ENCODE data around the gene CREBBP.
"Not testable (repeated sequence)": the region's sequence is repeated elsewhere in the genome, so short reads cannot be mapped to it uniquely, and the experiment has no call there.

CREBBP gene

DNA sequence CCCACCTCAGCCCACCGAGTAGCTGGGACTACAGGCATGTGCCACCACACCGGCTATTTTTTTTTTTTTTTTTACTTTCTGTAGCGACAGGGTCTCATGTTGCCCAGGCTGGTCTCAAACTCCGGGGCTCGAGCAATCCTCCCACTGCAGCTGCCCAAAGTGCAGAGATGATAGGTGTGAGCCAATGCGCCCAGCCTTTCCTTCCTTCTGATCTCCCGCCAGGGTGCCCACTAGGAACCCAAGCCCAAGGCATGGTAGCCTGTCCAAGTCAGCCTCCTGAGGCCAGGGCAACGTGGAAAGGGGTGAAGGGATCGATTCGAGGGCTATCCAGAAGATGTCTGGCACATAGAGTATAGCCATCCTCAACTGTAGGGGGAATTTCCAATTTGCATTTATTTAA is 9.6 kb upstream of the CREBBP start:
- DNase-seq (ENCODE audit: low spot score in 2 of 2) (no peak), ATAC-seq (no peak)
- Mint-ChIP-seq H3K9me3 (peaks cover 2% of the 10 kb centered on the region), H3K27ac (no peak overlapping the region), H3K36me3 (no peaks in the 10 kb centered on the region), H3K4me1 (peaks cover 6% of the 10 kb centered on the region), H3K4me3 (no peak overlapping the region)

DNA sequence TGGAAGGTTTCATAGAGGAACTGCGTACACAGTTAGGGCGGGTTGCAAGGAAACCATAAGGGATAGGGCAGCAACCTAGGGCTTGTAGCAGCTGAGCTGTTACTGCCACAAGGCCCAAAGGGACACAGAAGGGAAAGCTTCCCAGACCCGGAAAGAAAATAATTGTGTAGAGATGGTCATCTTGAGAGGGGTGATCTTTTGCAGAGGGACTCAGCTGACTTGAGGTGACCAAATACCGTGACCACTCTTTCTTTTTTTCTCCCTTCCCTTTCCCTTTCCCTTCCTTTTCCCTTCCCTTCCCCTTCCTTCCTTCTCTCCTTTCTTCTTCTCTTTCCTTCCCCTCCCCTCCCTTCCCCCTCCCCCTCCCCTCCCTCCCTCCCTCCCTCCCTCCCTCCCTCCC is 8.5 kb upstream of the CREBBP start:
- no peak for ATAC-seq
- H3K4me1 Mint-ChIP-seq = peaks cover 6% of the 10 kb centered on the region
- no peaks in the 10 kb centered on the region for H3K36me3 Mint-ChIP-seq
- no peak overlapping the region for H3K27ac Mint-ChIP-seq
- H3K9me3 Mint-ChIP-seq = no peaks in the 10 kb centered on the region
- no peak for DNase-seq (ENCODE audit: low spot score in 2 of 2)
- H3K4me3 Mint-ChIP-seq = no peak overlapping the region

DNA sequence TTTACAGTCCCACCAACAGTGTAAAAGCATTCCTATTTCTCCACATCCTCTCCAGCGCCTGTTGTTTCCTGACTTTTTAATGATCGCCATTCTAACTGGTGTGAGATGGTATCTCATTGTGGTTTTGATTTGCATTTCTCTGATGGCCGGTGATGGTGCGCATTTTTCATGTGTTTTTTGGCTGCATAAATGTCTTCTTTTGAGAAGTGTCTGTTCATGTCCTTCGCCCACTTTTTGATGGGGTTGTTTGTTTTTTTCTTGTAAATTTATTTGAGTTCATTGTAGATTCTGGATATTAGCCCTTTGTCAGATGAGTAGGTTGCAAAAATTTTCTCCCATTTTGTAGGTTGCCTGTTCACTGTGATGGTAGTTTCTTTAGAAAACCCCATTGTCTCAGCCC is 5.5 kb upstream of the CREBBP start:
- not testable (repeated sequence) for H3K27ac Mint-ChIP-seq; H3K9me3 Mint-ChIP-seq; DNase-seq (ENCODE audit: low spot score in 2 of 2)

DNA sequence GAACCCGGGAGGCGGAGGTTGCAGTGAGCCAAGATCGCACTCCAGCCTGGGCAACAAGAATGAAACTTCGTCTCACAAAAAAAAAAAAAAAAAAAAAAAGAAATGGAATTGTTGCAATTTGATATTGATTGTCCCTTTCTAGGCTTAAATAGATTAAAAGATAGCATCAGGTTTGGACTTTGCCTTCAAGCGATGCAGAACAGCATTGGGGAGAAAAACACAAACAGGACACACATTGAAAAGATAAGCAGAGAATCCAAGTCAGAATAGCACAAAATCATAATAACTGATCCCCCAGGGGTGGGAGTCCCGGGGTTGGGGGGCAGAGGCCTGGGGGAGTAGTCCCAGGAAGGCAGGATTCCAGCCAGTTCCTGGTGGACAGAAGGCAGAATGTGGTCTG is 3.9 kb upstream of the CREBBP start:
- ATAC-seq (no peak), DNase-seq (ENCODE audit: low spot score in 2 of 2) (no peak)
- Mint-ChIP-seq H3K4me1 (peaks cover 16% of the 10 kb centered on the region), H3K36me3 (peaks cover 8% of the 10 kb centered on the region), H3K4me3 (no peak overlapping the region), H3K27ac (no peak overlapping the region), H3K9me3 (no peaks in the 10 kb centered on the region)

More for the DNA sequence above, 5.5 kb upstream of the CREBBP start:
- H3K36me3 Mint-ChIP-seq, ATAC-seq, H3K4me3 Mint-ChIP-seq: not testable (repeated sequence)
- H3K4me1 Mint-ChIP-seq = peaks cover 18% of the 10 kb centered on the region

DNA sequence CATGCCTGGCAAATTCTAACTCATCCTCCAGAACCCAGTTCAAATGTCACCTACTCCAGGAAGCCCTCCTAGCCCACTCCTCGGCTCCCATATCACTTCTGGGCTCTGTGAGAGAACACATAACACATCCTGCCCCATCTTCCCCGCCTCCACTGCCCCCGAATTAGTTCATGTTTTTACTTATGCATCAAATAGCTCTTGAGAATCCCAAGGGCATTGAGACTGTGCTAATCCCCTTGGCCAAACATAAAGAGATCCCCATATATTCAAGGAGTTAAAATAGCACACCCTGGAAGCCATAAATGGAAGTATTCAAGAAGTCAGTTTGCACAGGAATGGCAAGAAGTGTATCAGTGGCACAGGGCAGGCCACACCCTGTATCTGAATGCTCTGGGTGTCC is 2.0 kb upstream of the CREBBP start:
- Mint-ChIP-seq H3K4me1 (peaks cover 31% of the 10 kb centered on the region), H3K9me3 (no peaks in the 10 kb centered on the region), H3K27ac (peak overlapping the region; percentile 89), H3K4me3 (peak overlapping the region; percentile 74), H3K36me3 (peaks cover 26% of the 10 kb centered on the region)
- no peak for DNase-seq (ENCODE audit: low spot score in 2 of 2)
- no peak for ATAC-seq

DNA sequence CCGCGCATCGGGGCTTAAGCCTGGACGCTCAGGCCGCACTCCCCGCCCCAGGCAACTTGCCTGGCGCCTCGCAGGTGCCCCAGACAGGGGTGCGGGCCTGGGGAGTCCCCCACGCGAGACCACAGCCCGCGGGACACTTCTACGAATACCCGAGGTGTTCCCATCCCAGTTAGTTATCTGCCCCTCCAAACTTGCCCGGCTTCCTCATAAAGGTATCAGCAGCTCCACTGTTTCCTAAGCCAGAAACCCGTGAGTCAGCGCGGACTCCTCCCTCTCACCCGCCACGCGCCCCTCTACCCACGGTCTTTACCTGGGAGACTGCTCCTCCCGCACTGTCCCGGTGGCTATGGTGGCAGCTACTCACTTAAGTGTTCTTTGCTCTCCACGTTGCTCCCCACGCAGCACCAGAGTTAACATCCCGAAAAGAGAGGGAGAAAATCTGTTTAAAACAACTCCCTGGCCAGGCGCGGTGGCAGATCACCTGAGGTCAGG is 1.0 kb upstream of the CREBBP start:
- Mint-ChIP-seq H3K9me3 (no peaks in the 10 kb centered on the region), H3K36me3 (peaks cover 36% of the 10 kb centered on the region), H3K27ac (peak overlapping the region; percentile 89), H3K4me1 (peaks cover 41% of the 10 kb centered on the region), H3K4me3 (peak overlapping the region; percentile 74)
- ATAC-seq (no peak), DNase-seq (ENCODE audit: low spot score in 2 of 2) (no peak)

DNA sequence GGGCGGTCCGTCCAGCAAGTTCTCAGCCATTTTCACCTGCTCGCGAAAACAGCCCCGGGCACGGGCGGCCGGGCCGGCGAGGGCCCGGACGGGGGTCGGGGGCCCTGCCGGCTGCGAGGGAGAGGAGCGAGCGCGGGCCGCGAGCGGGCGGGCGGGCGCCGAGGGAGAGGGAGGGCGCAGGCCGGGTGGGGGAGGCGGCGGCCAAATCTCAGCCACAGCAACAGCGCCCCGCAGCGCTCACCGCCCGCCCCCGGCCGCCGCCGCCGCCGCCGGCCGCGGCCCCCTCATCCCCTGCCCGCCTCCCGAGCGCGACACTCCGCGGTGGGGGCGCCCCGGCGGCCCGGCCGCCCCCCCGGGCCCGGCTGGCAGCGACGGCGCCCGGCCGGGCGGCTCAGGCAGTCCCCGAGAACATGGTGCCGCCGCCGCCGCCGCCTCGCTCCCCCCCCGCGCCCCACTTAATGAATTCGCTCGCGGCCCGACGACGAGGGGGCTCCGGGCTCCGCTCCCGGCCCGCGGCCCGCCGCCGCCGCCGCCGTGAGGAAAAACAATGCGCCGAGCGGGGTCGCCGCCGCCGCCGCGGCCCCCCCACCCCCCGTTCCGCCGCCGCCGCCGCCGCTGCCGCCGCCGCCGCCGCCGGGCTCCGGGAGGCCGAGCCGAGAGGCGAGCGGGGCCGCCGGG is 487 bp downstream of the CREBBP start:
- peak; percentile 77 for ATAC-seq
- Mint-ChIP-seq H3K27ac (no peak overlapping the region), H3K4me1 (peaks cover 52% of the 10 kb centered on the region), H3K36me3 (peaks cover 43% of the 10 kb centered on the region), H3K4me3 (peak overlapping the region; percentile 83), H3K9me3 (no peaks in the 10 kb centered on the region)
- DNase-seq (ENCODE audit: low spot score in 2 of 2) = peak; percentile 59 to 78

DNA sequence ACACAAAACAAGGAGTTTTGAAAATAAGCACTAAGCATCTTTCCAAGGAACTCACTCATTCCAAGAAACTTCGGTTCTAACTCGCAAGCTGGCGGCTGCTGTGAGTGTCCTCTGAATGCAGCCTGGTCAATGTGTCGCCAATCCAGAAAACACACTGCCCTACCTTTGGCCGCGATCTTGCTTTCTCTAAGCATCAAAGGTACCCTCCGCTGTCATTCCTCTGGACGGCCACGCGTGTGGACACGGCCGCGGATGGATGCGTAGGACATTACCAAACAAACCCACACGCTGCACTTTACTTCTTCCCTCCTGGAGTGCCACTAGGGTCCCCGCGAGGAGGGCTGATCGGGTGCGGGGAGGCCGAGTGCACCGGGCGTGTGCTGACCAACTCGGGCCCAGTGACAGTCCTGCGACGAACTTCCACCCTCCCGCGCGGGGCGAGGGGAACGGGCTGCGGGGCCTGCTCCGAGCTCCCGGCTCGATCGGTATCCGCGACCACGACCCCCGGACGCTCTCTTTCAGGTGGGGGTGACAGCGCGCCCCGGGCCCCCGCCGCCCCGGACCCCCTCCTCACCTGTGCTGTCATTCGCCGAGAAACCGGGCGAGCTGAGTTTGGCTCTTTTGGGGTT is 1.1 kb downstream of the CREBBP start:
- Mint-ChIP-seq H3K4me1 (peaks cover 59% of the 10 kb centered on the region), H3K9me3 (no peaks in the 10 kb centered on the region), H3K36me3 (peaks cover 43% of the 10 kb centered on the region), H3K27ac (peak overlapping the region; percentile 87), H3K4me3 (peak overlapping the region; percentile 83)
- ATAC-seq = peak; percentile 43
- peak; percentile 23 to 67 for DNase-seq (ENCODE audit: low spot score in 2 of 2)

DNA sequence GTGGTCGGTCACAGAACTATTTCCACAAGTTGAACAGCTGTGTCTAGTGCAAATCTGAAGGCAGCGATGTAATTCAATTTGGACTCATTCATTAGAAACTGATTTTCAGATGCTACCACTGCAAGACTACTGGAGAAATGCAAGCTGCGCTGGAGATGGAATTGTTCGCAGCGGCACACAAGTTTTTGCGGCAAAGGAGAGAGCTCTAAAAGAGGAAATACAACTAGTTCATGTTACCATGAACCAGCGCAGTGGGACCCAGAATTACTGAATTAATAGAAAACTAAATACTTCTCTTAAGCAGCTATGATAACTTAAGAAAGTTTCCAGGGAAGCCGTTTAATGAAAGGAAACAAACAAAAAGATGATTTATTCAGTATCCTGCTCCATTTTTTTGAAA is 1.9 kb downstream of the CREBBP start:
- Mint-ChIP-seq H3K4me1 (peaks cover 66% of the 10 kb centered on the region), H3K36me3 (peaks cover 43% of the 10 kb centered on the region), H3K4me3 (peak overlapping the region; percentile 83), H3K27ac (peak overlapping the region; percentile 87), H3K9me3 (no peaks in the 10 kb centered on the region)
- no peak for ATAC-seq
- no peak for DNase-seq (ENCODE audit: low spot score in 2 of 2)

DNA sequence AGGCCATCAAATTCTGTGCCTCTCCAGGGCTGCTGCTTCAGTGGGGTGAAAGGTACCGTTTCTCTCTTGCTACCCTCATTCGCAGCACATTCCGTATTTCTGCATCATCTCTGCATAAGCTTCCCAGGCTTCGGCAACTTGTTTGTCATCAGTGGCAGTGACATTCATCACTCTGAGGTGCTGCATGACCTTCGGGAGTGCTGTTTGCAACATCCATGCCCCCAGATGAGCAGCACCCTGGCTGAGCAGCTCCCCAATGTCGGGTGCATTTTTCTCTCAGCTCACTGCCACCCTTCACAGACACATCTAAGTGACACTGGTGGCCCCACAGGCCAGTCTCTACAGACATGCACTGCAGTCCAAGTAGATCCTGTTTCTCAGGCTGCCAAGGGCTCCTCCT is 3.8 kb downstream of the CREBBP start:
- peaks cover 35% of the 10 kb centered on the region for H3K36me3 Mint-ChIP-seq

DNA sequence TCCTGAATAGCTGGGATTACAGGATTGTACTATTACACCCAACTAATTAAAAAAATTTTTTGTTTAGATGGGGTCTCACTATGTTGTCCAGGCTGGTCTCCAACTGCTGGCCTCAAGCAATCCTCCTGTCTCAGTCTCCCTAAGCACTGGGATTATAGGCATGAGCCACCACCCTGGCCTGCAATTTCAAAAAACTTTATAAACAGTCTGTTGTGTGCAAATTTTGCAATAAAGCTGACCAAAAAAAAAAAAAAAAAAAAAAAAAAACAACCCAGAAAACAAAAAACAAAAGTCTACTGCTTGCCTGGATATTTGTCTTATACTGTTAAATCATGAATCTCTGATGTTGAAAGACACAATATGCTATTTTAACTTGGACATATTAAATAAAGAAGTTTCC is 4.4 kb downstream of the CREBBP start:
- Mint-ChIP-seq H3K4me3 (no peak overlapping the region), H3K4me1 (peaks cover 75% of the 10 kb centered on the region), H3K27ac (no peak overlapping the region), H3K36me3 (peaks cover 38% of the 10 kb centered on the region), H3K9me3 (no peaks in the 10 kb centered on the region)
- no peak for DNase-seq (ENCODE audit: low spot score in 2 of 2)
- ATAC-seq = no peak

More for the DNA sequence above, 3.8 kb downstream of the CREBBP start:
- peaks cover 74% of the 10 kb centered on the region for H3K4me1 Mint-ChIP-seq
- H3K4me3 Mint-ChIP-seq = peak overlapping the region; percentile 83
- H3K27ac Mint-ChIP-seq = peak overlapping the region; percentile 81
- ATAC-seq = no peak
- DNase-seq (ENCODE audit: low spot score in 2 of 2) = no peak
- H3K9me3 Mint-ChIP-seq = no peaks in the 10 kb centered on the region

DNA sequence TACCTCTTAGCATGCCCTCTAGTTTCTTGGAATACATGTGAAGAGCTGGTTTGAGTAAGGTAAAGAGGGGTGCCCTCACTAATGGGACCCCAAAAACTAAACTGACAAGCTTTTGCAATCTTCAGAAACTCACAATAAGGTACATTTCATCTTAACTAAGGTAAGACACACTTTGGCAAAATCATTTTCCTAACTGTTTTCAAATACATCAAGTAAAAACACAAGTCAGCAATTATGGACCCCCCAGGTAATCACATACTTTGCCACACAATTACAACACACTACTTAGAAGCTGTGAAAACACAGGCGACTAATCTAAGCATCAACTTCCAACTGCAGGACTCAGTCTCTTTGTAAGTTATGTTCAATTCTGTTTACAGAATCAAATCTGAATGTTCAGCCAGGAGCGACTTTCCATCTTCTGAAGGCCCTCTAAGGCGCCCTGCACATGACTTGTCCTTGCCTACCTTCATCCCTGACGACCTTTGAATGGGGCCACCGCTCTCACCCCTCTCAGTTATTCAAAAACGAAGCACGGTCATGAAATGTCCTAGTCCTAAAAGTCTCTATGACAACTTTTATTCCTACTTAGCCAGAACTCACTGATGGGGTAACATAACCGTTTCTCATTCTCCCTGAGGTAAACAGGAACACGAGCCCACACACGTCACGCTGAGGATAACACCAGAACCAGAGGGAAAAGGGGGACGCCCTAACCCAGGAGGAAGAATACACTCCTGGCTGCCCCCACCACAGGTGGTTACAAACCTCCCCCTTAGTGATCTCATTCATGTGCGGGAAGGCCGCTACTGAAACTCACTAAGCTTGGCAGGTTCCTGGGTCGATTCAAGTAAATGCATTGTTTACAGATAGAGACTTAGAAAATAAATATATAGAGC is 5.5 kb downstream of the CREBBP start:
- Mint-ChIP-seq H3K4me3 (no peak overlapping the region), H3K27ac (no peak overlapping the region), H3K4me1 (peaks cover 85% of the 10 kb centered on the region), H3K36me3 (peaks cover 41% of the 10 kb centered on the region), H3K9me3 (no peaks in the 10 kb centered on the region)
- DNase-seq (ENCODE audit: low spot score in 2 of 2) (no peak), ATAC-seq (no peak)

DNA sequence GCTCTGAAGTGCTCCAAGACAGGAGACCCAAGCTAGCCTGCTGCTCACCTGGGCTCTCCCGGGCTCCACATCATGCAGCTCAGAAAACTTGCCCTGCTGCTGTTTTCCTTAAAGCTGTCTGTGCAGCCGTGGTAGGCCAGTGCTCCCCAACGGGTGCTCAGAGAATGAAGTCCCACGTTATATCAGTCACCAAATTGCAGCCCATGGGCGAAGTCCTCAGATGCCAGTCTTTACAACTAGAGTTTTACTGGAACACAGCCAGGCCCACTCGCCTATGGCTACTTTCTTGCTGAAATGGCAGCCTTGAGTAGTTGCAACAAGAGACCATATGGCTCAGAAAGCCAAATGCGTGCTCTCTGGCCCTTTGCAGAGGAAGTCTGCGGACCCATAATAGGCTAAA is 6.3 kb downstream of the CREBBP start:
- DNase-seq (ENCODE audit: low spot score in 2 of 2) (no peak), ATAC-seq (no peak)
- Mint-ChIP-seq H3K4me3 (no peak overlapping the region), H3K36me3 (peaks cover 39% of the 10 kb centered on the region), H3K4me1 (peaks cover 91% of the 10 kb centered on the region), H3K27ac (peak overlapping the region; percentile 68), H3K9me3 (no peaks in the 10 kb centered on the region)

DNA sequence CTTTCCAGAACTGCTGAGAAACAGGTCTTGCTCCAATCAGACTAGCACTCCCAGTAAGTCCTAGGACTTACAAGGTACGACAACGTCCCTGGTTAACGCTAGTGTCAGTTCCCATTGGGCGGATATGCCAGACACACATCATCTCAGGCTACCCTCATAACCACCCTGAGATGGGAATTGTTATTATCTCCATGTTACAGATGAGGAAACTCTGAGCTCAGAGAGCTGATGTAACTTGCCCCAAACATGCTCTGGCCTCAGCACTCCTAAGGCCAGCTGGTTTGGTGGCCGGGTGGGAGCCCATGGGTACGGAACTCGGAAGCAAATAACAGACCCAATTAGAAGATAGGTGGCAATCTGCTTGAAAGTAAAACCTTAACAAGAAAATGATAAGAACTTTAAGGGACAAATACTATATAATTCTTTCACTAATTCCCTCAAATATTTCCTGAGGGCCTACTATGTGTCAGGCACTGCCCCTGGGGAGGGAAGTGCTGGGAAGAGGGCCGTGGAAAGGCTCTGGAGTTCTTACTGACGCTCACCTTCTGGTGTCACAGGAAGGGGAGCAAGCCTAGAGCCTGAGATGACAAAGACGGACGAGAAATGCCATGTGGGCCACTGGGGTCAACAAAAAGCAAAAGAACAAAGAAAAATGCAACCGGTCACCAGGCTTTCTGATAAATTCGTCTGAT is 6.9 kb downstream of the CREBBP start:
- Mint-ChIP-seq H3K4me1 (peaks cover 91% of the 10 kb centered on the region), H3K9me3 (no peaks in the 10 kb centered on the region), H3K4me3 (no peak overlapping the region), H3K27ac (peak overlapping the region; percentile 68), H3K36me3 (peaks cover 33% of the 10 kb centered on the region)
- DNase-seq (ENCODE audit: low spot score in 2 of 2) (no peak), ATAC-seq (no peak)

Data from stimulated activated effector memory CD8-positive, alpha-beta T cell treated with anti-CD3 and anti-CD28 coated beads, Interleukin-12 subunit alpha, Interleukin-12 subunit beta, amount 100 ng/mL, for 72 hours (primary cell).